HG02981 (cell line): ENCODE results near the gene TGFB1I1.
A peak's percentile ranks its signal among the peaks of the same experiment; 100 is the strongest.

Experiments used
- ATAC-seq: cut with Tn5 transposase; IDR thresholded peaks from one replicate; pipeline ENCODE4 v1.9.1; 2021; ENCODE audit warnings: mild to moderate bottlenecking, moderate library complexity; ENCODE audit not compliant: unreplicated experiment

Gene TGFB1I1

DNA sequence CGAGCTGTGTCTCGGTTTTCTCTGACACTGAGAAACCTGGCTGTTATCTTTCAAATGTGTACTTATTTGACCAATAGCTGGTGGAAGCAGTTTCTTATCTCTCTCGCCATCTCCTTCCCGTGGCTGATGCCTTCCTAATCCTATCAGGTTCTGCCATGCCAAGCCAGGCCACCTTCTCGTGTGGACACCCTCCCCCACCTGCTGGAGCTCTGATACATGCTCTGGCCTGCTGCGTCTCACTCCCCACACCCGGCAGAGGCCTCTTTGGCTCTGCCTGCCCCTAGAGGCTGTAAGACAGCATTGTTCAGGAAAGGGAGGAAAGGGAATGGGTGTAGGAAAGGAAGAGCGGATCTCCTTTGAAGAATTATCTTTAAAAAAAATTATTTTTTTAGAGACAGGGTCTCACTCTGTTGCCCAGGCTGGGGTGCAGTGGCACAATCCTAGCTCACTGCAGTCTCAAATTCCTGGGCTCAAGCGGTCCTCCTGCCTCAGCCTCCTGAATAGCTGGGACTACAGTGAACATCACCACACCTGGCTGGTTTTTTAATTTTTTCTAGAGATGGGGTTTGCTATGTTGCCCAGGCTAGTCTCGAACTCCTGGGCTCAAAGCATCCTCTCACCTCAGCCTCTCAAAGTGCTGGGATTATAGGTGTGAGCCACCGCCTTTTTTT is 20.1 kb upstream of the TGFB1I1 start:
- ATAC-seq: no peak

GRCh38 chr16:31452631-31453106 is 19.3 kb upstream of the TGFB1I1 start:
- no peak for ATAC-seq

- ATAC-seq: no peak
Measured at GRCh38 chr16:31453255-31454204, 18.4 kb upstream of the TGFB1I1 start.

- no peak for ATAC-seq
Measured at GRCh38 chr16:31455601-31456314, 16.2 kb upstream of the TGFB1I1 start.

DNA sequence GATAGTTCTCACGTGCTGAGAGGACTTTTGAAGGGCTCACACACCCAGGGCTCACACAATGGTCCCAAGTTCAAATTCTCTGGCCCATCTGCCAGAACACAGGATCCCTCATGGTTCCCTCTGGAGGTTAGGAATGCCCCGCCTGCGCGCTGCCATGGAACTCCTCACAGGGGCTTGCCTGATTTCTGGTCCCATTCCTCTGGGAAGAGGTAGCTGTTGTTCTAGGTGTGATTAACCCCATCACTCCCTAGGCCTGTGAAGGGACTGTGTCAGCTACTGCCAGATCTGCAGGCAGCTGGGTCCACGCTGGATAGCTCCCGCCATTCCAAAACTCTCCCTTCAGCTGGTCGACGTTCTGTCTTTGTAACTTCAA is 15.0 kb upstream of the TGFB1I1 start:
- no peak for ATAC-seq

GRCh38 chr16:31458073-31458843 is 13.7 kb upstream of the TGFB1I1 start:
- peak; percentile 18 for ATAC-seq

DNA sequence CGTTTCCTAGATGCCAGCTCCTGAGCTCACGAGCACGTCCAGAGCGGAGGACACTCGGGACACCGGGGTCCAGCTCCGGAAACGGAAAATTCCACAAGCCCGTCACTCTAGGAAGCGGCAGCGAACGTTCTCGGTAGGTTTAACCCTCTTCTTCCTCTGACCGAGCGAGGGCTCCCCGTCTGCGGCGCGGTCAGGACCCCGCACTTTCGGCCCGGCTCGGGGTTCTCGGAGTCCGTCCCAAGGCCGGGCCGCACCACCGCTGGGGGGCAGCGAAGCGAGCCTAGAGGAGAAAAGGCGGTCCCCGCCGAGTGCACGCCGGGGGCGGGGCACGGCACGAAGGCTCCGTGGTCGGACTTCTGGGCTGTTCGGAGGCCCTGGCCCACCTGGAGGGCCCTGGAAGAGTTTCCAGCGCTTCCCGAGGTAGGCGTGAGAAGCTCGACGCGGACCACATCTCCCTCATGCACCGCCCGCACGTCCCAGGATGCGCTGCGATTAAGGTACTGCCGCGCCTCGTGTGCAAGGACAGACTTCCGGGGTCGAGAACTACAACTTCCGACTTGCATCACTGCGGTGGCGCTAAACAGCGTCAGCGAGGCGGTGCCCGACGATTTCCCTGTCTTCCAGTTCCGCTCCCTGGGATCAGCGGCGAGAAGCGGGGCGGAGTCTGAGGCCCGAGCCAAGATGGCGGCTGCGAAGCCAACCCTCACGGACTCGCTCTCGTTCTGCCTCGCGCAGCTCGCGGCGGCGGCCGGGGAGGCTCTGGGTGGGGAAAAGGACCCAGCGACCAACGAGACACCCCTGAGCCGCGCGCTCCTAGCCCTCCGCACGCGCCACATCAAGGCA is 12.9 kb upstream of the TGFB1I1 start, which contains the start of gene ARMC5:
Gene ARMC5, plus strand, starts transcription at position 658 of the 843 bp plus-strand sequence. Its CDS starts 24 bp downstream, at position 682.
- peak; percentile 64 for ATAC-seq

DNA sequence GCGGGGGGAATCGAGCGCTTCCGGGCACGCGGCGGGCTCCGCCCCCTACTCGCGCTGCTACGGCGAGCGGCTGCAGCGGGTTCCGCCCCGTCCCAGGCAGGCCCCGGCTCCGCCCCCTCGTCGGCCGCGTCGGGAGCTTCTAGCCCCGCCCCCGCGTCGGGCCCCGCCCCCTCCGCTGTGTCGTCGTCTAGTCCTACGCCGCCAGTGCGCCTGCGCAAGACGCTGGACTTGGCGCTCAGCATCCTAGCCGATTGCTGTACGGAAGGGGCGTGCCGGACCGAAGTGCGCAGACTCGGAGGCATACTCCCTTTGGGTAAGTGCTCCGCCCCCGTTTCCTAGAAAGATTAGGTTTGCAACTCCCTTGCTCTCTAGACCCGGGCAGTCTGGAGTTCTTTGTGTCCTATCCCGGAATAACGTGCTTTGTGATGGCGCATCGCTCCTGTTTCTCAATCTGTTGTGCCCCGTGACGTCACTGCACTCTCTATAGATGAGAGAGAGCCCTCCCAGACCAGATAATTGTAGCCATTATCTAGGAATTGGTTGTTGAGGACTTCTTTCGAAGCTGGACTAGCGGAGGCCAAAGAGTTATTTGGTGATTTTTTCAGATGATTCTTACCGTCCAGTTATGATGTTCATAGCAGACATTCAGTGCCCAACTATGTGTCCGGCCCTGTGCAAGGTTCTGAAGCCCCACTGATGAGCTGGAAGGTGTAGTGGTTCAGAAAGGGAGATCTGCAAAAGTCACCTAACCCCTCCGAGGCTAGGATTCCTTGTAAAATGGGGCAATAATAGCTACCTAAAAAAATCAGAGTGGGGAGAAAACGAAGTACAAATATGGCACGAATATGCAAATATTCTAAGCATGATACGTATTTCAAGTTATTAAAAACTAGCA is 12.0 kb upstream of the TGFB1I1 start:
- ATAC-seq: peak; percentile 67

GRCh38 chr16:31460582-31461002 is 11.4 kb upstream of the TGFB1I1 start:
- ATAC-seq: no peak

DNA sequence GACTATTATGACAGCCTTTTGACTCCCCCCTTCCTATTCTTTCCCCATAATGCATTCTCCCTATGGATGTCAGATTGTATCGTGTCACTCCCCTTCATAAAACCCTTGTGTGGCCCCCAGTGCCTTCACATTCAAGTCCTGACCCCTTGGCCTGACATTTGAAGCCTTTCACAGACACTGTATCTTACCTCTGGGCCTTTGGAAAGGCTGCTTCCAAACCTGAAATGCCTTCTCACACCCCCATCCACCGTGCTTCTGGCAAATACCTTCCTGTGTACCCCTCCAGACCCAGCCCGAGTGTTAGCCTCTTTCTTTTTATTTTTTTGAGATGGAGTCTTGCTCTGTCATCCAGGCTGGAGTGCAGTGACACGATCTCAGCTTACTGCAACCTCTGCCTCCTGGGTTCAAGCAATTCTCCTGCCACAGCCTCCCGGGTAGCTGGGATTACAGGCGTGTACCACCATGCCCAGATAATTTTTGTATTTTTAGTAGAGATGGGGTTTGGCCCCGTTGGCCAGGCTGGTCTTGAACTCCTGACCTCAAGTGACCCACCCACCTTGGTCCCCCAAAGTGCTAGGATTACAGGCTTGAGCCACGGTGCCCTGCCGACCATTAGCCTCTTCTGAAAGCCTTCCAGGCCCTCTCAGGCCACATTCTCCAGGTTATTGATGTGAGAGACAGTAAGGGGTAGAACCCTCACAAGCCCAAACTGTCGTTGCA is 10.6 kb upstream of the TGFB1I1 start:
- no peak for ATAC-seq

DNA sequence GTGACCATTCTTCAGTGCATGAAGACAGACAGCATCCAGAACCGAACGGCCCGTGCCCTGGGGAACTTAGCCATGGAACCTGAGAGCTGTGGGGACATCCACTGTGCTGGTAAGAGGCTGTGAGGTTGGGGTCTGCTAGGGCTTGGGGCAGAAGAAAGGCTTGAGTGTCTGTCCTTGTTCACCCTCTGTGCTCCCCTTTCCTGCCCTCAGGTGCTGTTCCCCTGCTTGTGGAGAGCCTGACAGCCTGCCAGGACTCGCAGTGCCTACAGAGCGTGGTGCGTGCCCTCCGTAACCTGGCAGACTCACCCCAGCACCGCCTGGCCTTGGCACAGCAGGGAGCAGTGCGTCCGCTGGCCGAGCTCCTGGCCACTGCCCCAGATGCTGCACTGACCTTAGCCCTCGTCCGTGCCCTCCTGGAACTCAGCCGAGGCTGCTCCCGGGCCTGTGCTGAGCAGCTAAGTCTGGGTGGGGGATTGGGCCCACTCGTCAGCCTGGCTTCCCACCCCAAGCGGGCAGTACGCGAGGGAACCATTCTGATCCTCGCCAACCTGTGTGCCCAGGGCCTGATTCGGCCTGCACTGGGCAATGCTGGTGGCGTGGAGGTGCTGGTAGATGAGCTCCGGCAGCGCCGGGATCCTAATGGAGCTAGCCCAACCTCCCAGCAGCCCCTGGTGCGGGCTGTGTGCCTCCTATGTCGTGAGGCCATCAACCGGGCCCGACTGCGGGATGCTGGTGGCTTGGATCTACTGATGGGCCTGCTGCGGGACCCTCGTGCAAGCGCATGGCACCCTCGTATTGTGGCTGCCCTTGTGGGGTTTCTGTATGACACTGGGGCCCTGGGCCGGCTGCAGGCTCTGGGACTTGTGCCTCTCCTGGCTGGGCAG is 9.8 kb upstream of the TGFB1I1 start:
- ATAC-seq: no peak

GRCh38 chr16:31464348-31464769 is 7.6 kb upstream of the TGFB1I1 start:
- no peak for ATAC-seq

DNA sequence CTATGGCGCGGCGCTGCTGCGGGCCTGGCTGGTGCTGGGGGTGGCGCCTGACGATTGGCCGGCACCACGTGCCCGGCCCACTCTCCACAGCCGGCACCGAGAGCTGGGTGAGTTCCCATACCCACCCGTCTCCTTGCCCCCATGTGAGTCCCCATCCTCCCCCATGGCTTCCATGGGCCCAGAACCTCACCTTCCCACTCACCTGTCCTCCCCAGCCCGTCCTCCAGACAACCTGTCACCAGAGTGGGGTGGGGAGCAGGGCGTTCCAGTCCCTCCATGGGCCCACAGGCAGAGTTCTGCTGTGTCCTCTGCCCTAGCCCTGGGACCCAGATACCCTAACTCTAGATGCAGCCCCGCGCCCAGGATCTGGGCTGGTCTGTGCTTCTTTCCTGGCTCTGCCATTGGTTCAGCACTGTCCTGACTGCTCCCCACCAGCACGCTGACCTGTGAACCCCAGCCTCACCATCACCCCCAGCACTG is 7.1 kb upstream of the TGFB1I1 start:
- no peak for ATAC-seq

DNA sequence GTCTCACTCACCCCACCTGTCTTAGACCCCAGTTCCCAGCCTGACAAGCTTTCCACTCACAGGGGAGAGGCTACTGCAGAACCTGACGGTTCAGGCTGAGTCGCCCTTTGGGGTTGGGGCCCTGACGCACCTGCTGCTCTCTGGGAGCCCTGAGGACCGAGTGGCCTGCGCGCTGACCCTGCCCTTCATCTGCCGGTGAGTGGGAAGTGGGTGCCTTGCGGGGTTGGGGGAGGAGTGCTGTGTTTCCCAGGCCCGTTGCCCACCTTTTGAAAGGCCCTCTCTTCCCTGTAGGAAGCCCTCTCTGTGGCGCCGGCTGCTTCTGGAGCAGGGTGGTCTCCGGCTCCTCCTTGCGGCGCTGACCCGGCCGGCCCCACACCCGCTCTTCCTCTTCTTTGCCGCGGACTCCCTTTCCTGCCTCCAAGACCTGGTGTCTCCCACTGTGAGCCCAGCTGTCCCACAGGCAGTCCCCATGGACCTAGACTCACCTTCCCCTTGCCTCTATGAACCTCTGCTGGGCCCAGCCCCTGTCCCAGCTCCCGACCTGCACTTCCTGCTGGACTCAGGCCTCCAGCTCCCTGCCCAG is 6.1 kb upstream of the TGFB1I1 start:
- no peak for ATAC-seq

DNA sequence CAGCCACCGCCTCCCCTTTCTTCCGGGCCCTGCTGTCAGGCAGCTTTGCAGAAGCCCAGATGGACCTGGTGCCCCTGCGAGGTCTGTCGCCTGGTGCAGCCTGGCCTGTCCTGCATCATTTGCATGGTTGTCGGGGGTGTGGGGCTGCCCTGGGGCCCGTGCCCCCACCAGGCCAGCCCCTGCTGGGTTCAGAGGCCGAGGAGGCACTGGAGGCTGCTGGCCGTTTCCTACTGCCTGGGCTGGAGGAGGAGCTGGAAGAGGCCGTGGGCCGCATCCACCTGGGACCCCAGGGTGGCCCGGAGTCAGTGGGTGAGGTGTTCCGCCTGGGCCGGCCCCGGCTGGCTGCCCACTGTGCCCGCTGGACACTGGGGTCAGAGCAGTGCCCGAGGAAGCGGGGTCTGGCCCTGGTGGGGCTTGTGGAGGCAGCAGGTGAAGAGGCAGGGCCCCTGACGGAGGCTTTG is 5.5 kb upstream of the TGFB1I1 start:
- ATAC-seq: no peak

DNA sequence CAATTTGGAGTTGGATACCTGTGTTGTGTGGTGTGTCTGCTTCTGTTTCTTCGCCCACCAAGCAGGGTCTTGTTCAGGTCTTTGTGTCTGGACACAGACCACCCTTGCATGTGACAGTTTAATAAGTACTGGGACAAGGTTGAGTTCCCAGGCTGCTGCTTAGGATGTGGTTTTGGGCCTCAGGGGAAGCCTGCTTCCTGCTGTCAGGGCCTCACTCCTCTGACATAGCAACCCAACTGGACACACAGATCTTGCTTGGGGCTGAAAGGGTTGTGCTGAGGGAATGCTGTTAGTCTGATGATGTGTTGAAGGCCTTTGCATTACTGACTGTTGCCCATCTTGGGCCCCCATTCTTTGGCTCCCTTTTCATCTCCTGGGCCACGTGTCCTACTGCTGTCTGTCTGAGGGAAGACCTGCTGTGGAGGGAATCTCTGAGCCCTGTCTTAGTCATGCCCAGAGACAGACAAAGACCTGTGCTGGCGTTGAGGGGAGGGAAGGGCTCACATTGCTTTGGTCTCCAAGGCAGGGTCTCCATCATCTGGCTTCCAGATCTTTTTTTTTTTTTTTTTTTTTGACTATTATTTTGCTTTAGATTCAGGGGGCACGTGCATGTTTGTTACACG is 4.7 kb upstream of the TGFB1I1 start:
- peak; percentile 69 for ATAC-seq
